H9 (cell line): Measurements from ENCODE around the gene SMIM36. TPM values are rescaled to one million over a fixed set of nuclear protein-coding genes. Genes with fewer than 3 reads are reported as not detected.

Experiments
- DNase-seq: peaks from one replicate; pipeline ENCODE4 v3.0.0-alpha.2; 2017
- H2AFZ ChIP-seq: one replicate; pipeline ENCODE4 v1.6.1; 2013; ENCODE audit warnings: mild to moderate bottlenecking, low read length, control low read depth, moderate library complexity
- H2AK5ac ChIP-seq: 2 replicates; pipeline ENCODE4 v1.6.1; 2013; ENCODE audit warnings: low read length, control low read depth, mixed read lengths; ENCODE audit not compliant: insufficient read length
- H2BK120ac ChIP-seq: one replicate; pipeline ENCODE4 v1.6.1; 2013; ENCODE audit warnings: low read depth, mild to moderate bottlenecking, low read length, control low read depth, inconsistent platforms; ENCODE audit not compliant: poor library complexity, severe bottlenecking
- H2BK12ac ChIP-seq: 2 replicates; pipeline ENCODE4 v1.6.1; 2013; ENCODE audit warnings: low read length, control low read depth, mixed read lengths, low read depth; ENCODE audit not compliant: insufficient read length
- H2BK15ac ChIP-seq: 2 replicates; pipeline ENCODE4 v1.6.1; 2013; ENCODE audit warnings: low read depth, low read length, control low read depth
- H2BK20ac ChIP-seq: one replicate; pipeline ENCODE4 v1.6.1; 2013; ENCODE audit warnings: low read depth, mild to moderate bottlenecking, low read length, control low read depth, inconsistent platforms; ENCODE audit not compliant: poor library complexity, severe bottlenecking
- H2BK5ac ChIP-seq: 2 replicates; pipeline ENCODE4 v1.6.1; 2013; ENCODE audit warnings: low read length, control low read depth, mixed read lengths; ENCODE audit not compliant: insufficient read length
- H3K14ac ChIP-seq: 2 replicates; pipeline ENCODE4 v1.6.1; 2013; ENCODE audit warnings: low read length, control low read depth; ENCODE audit not compliant: insufficient read depth
- H3K18ac ChIP-seq: 2 replicates; pipeline ENCODE4 v1.6.1; 2013; ENCODE audit warnings: low read depth, mild to moderate bottlenecking, mixed read lengths, low read length, control low read depth; ENCODE audit not compliant: insufficient read length
- H3K23ac ChIP-seq: 2 replicates; pipeline ENCODE4 v1.6.1; 2013; ENCODE audit warnings: low read length, control low read depth, mixed read lengths, low read depth; ENCODE audit not compliant: insufficient read length
- H3K23me2 ChIP-seq: 2 replicates; pipeline ENCODE4 v1.6.1; 2013; ENCODE audit warnings: low read depth, mild to moderate bottlenecking, mixed read lengths, low read length, control low read depth; ENCODE audit not compliant: insufficient read length, poor library complexity, severe bottlenecking
- H3K27ac ChIP-seq: 2 replicates; pipeline ENCODE4 v1.5.1; 2013; ENCODE audit warnings: low read length, control low read depth, mixed read lengths, low read depth; ENCODE audit not compliant: insufficient read length
- H3K27me3 ChIP-seq: 2 replicates; pipeline ENCODE4 v1.6.1; 2013; ENCODE audit warnings: low read length, control low read depth, inconsistent platforms; ENCODE audit not compliant: insufficient read depth
- H3K4ac ChIP-seq: 2 replicates; pipeline ENCODE4 v1.6.1; 2013; ENCODE audit warnings: low read depth, mild to moderate bottlenecking, control low read depth, inconsistent platforms, low read length, moderate library complexity
- H3K4me1 ChIP-seq: 2 replicates; pipeline ENCODE4 v1.6.1; 2013; ENCODE audit warnings: low read length, control low read depth, inconsistent platforms; ENCODE audit not compliant: insufficient read depth
- H3K4me2 ChIP-seq: 2 replicates; pipeline ENCODE4 v1.6.1; 2013; ENCODE audit warnings: low read length, control low read depth, mixed read lengths; ENCODE audit not compliant: insufficient read length, insufficient read depth
- H3K56ac ChIP-seq: 2 replicates; pipeline ENCODE4 v1.6.1; 2013; ENCODE audit warnings: low read depth, mild to moderate bottlenecking, mixed read lengths, low read length, control low read depth; ENCODE audit not compliant: insufficient read length
- H3K79me1 ChIP-seq: 2 replicates; pipeline ENCODE4 v1.6.1; 2013; ENCODE audit warnings: low read depth, mild to moderate bottlenecking, moderate library complexity, low read length, control low read depth, inconsistent platforms; ENCODE audit not compliant: insufficient read depth, poor library complexity, severe bottlenecking
- H3K79me2 ChIP-seq: 2 replicates; pipeline ENCODE4 v1.6.1; 2013; ENCODE audit warnings: low read length, control low read depth, inconsistent platforms; ENCODE audit not compliant: insufficient read depth
- H3K9ac ChIP-seq: 2 replicates; pipeline ENCODE4 v1.6.1; 2013; ENCODE audit warnings: low read length, control low read depth, mixed read lengths; ENCODE audit not compliant: insufficient read length; ENCODE audit errors: extremely low read depth
- H3K9me3 ChIP-seq: one replicate; pipeline ENCODE4 v1.6.1; 2013; ENCODE audit warnings: low read depth, low read length, inconsistent platforms; ENCODE audit not compliant: control insufficient read depth
- H3T11ph ChIP-seq: one replicate; pipeline ENCODE4 v1.6.1; 2013; ENCODE audit warnings: mild to moderate bottlenecking, low read length, control low read depth, inconsistent platforms
- H4K20me1 ChIP-seq: one replicate; pipeline ENCODE4 v1.6.1; 2013; ENCODE audit not compliant: control insufficient read depth, insufficient read length, insufficient read depth
- H4K5ac ChIP-seq: 2 replicates; pipeline ENCODE4 v1.6.1; 2013; ENCODE audit warnings: low read depth, mild to moderate bottlenecking, mixed read lengths, low read length, control low read depth; ENCODE audit not compliant: insufficient read length
- H4K8ac ChIP-seq: replicated peaks from 2 replicates; pipeline ENCODE4 v1.6.1; 2013; ENCODE audit warnings: low read length, control low read depth, mixed read lengths, low read depth; ENCODE audit not compliant: insufficient read length
- H4K91ac ChIP-seq: 2 replicates; pipeline ENCODE4 v1.6.1; 2013; ENCODE audit warnings: low read depth, mild to moderate bottlenecking, moderate library complexity, mixed read lengths, low read length, control low read depth; ENCODE audit not compliant: insufficient read length
- H3K27ac Mint-ChIP-seq, 3 experiments: 2 replicates in 2 of 3; 3 replicates in 1 of 3; pipeline ENCODE4 v1.8.0; 2020 to 2021; ENCODE audit warnings: mixed read lengths in 3 of 3, mild to moderate bottlenecking in 1 of 3, moderate library complexity in 1 of 3
- H3K27me3 Mint-ChIP-seq: 2 replicates; pipeline ENCODE4 v1.8.0; 2021; ENCODE audit warnings: low read depth, mild to moderate bottlenecking, moderate library complexity, mixed read lengths
- H3K36me3 Mint-ChIP-seq, 3 experiments: 2 replicates in 2 of 3; 3 replicates in 1 of 3; pipeline ENCODE4 v1.8.0; 2020 to 2021; ENCODE audit warnings: low read depth in 3 of 3, mixed read lengths in 3 of 3; ENCODE audit not compliant: insufficient read depth in 1 of 3
- H3K4me1 Mint-ChIP-seq, 2 experiments: 2 replicates each; pipeline ENCODE4 v1.8.0; 2020; ENCODE audit warnings: mixed read lengths in 2 of 2
- H3K4me3 Mint-ChIP-seq, 2 experiments: 2 replicates in 1 of 2; 3 replicates in 1 of 2; pipeline ENCODE4 v1.8.0; 2020 to 2021; ENCODE audit warnings: mild to moderate bottlenecking in 2 of 2, mixed read lengths in 2 of 2, moderate library complexity in 1 of 2
- H3K9me3 Mint-ChIP-seq, 2 experiments: 2 replicates in 1 of 2; 3 replicates in 1 of 2; pipeline ENCODE4 v1.8.0; 2020; ENCODE audit warnings: mild to moderate bottlenecking in 2 of 2, mixed read lengths in 2 of 2, moderate library complexity in 1 of 2
- whole genome bisulfite sequencing: extraction: QIAGEN DNeasy Blood & Tissue Kit; methylation state at CpG from one replicate; pipeline ENCODE4 v1.1.7; 2013; ENCODE audit warnings: missing lambda C conversion rate, low lambda C conversion rate, mixed read lengths; ENCODE audit not compliant: insufficient read length; ENCODE audit errors: extremely low coverage; 5-methylcytosine and 5-hydroxymethylcytosine counted together
- total RNA-seq: library from RNA; stranded (reverse); gene quantifications from 2 replicates; pipeline ENCODE4 v1.2.1, GENCODE V29; 2021
- TF ChIP-seq, protein P1 (sequence below): fragments of 200-600 bp; sonication (generic); conservative IDR thresholded peaks from 3 replicates; pipeline ENCODE4 v1.8.0; 2021; ENCODE audit warnings: antibody characterized with exemption, mild to moderate bottlenecking

SMIM36 gene
- total RNA-seq, 1 experiment from 2014 or later, result not detected

DNA sequence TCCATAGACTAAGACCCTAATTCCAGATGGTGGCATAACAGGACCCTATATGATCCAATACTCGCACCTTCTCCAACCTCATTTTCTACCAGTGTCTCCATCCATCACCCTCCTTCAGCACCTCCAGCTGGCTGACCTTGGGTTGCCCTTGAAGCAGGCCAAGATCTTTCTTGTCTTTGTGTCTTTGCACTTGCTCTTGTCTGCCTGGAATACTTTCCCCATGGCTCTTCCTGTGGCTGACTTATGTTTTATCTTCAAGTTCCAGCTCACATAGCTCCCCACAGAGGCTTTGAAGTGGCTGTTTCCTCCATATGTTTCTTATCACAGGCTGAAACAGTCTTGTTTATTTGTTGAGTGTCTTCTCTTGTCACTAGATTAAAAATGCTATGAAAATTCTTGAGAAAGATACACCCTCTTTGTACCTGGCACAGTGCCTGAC is 60.0 kb downstream of the SMIM36 start:
- Histone ChIP-seq H2BK15ac (no peak overlapping the region), H3K9me3 (no peaks in the 10 kb centered on the region), H4K8ac (no peak overlapping the region), H3K27me3 (no peaks in the 10 kb centered on the region), H4K5ac (no peak overlapping the region), H3K23me2 (no peaks in the 10 kb centered on the region), H3T11ph (no peak overlapping the region), H2AFZ (no peak overlapping the region), H4K20me1 (no peaks in the 10 kb centered on the region), H3K79me1 (no peaks in the 10 kb centered on the region), H2BK5ac (no peak overlapping the region), H4K91ac (no peak overlapping the region), H2BK20ac (no peak overlapping the region), H3K9ac (no peak overlapping the region), H2AK5ac (no peak overlapping the region), H2BK120ac (no peak overlapping the region), H3K14ac (no peak overlapping the region), H3K4ac (no peak overlapping the region), H3K18ac (no peak overlapping the region), H3K4me2 (no peak overlapping the region), H3K79me2 (no peaks in the 10 kb centered on the region), H3K56ac (no peak overlapping the region), H3K4me1 (peaks cover 3% of the 10 kb centered on the region), H3K27ac (no peak overlapping the region), H3K23ac (no peak overlapping the region), H2BK12ac (no peak overlapping the region)
- Mint-ChIP-seq H3K9me3 (peaks cover 1 to 4% of the 10 kb centered on the region in 2 experiments; a peak in 3 of 5 replicates), H3K27me3 (no peaks in the 10 kb centered on the region), H3K36me3 (peaks cover 0 to 3% (median 2%) of the 10 kb centered on the region in 3 experiments; a peak in 1 of 7 replicates), H3K4me3 (no peak overlapping the region), H3K27ac (no peak overlapping the region; a peak in 1 of 7 replicates), H3K4me1 (peaks cover 20 to 22% of the 10 kb centered on the region in 2 experiments)
- DNase-seq, result no peak
- TF ChIP-seq, protein P1, sequence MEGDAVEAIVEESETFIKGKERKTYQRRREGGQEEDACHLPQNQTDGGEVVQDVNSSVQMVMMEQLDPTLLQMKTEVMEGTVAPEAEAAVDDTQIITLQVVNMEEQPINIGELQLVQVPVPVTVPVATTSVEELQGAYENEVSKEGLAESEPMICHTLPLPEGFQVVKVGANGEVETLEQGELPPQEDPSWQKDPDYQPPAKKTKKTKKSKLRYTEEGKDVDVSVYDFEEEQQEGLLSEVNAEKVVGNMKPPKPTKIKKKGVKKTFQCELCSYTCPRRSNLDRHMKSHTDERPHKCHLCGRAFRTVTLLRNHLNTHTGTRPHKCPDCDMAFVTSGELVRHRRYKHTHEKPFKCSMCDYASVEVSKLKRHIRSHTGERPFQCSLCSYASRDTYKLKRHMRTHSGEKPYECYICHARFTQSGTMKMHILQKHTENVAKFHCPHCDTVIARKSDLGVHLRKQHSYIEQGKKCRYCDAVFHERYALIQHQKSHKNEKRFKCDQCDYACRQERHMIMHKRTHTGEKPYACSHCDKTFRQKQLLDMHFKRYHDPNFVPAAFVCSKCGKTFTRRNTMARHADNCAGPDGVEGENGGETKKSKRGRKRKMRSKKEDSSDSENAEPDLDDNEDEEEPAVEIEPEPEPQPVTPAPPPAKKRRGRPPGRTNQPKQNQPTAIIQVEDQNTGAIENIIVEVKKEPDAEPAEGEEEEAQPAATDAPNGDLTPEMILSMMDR, result no peak
- WGBS, result no CpG with 5 or more reads among the region's 1 CpG
